ENCODE results near the gene ZFP3. TPM values are rescaled to one million over a fixed set of nuclear protein-coding genes. Genes with fewer than 3 reads are reported as not detected.
"Not testable (repeated sequence)": the region's sequence is repeated elsewhere in the genome, so short reads cannot be mapped to it uniquely, and the experiment has no call there.

The ZFP3 gene
- total RNA-seq, 1 donor from 2014 or later, result 1.1 TPM

DNA sequence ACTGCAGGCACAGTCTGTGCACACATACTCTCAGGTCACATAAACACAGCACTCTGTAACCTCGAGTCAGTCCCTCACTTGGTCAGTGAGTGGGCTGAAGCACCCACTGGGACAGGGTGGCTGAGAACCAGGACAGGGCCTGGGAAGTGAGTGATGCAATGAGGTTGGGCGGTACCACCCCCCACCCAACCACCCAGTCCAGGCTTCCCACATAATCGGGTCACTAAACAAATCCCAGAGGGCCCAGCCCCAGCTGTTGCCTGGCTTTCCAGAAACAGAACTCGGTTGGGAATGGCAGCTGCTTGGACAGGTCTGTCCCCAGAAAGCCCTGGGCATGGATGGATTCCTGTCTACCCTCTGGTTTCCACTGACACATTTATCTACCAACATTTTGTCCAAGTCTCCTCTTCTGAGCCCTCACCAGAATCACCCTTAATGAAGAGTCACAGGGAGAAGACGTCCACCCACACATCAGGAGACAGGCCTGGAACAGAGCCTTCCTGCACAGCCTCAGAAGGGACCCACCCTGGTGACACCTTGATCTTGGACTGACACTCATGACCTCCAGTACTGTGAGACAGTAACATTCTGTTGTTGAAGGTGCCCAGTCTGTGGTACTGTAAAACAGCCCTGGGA, 46.0 kb downstream of the ZFP3 start:
- DNase-seq (ENCODE audit: low read depth, low spot score), result not testable (repeated sequence)

DNA sequence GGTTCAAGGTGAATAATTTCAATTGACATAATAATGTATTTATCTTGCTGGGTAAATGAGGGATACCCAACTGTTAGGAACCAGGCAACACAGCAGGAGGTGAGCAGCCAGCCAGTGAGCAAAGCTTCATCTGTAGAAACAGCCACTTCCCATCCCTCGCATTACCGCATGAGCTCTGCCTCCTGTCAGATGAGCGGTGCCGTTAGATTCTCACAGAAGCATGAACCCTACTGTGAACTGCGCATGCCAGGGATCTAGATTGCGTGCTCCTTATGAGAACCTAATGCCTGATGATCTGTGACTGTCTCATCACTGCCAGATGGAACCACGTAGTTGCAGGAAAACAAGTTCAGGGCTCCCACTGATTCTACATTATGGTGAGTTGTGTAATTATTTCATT, 46.6 kb downstream of the ZFP3 start:
- DNase-seq (ENCODE audit: low read depth, low spot score), result not testable (repeated sequence)

DNA sequence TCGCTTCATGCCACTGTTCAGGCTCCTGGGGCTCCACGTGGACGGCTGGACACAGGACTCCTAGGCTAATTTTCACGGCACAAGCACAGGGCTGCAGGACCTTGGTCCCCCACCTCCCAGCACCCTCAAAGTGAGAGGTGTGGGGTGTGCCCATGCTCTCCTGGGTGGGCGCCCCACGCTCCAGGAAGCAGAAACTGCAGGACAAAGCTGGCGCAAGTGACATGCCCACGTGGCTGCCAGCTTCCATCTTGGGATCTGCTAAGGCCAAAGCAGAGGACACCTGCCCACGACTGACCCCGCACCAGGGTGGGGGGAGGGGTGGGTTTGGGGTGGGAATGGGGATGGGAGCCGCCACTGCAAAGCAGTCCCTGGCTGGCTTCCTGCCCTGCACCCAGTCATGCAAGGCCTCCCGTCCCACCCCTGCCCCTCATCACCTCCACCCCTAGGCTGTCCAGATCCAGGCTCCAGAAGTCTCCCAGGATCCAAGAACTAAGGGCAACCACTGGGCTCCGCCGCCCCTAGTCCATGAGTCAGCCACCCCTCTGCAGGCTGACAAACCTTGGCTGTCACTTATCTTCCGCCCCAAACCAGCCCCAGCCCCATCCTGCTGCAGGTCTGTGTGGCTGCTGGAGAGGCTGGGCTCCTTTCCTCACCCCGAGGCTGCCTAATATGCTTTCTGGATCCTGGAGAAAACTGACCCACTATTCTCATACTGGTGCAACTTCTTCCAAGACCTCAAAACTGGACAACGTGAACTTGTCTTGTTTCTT, 48.6 kb downstream of the ZFP3 start:
- no peak for DNase-seq (ENCODE audit: low read depth, low spot score)

DNA sequence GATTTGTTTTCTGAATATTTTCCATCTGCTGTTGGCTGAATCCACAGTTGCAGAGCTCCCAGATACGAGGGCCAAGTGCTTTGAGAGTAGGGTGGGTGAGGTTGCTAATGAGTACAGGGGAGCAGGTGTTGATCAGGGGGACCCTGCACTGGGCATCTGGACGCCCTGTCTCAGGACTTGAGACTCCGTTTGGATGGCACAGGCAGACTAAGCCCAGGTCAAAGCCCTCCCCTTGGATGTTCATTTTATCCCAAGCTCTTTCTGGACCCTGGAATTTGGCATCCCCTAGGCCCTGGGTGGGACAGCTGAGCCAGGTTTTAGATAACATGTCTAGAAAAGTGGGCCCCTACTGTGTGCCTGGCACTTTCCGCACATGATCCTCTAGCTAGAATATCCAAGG, 49.6 kb downstream of the ZFP3 start:
- no peak for DNase-seq (ENCODE audit: low read depth, low spot score)

DNA sequence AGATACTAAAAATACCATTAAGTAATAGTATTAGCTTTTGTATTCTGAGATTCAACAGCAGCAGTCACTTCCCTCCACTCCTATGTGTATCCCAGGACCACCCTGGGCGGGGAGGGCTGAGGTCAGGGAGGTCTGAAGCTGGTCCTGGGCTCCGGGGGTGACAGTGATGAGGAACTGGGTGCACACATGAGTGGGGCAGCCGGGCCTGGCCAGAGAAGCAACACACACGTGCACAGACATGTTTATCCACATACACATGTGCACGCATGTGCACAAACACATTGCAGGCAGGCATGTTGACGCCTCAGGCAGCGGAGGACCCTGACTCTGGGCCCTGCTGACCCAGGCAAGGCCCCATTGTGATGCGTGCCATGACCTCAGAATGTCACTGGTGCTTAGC, 50.1 kb downstream of the ZFP3 start:
- DNase-seq (ENCODE audit: low read depth, low spot score), result not testable (repeated sequence)

DNA sequence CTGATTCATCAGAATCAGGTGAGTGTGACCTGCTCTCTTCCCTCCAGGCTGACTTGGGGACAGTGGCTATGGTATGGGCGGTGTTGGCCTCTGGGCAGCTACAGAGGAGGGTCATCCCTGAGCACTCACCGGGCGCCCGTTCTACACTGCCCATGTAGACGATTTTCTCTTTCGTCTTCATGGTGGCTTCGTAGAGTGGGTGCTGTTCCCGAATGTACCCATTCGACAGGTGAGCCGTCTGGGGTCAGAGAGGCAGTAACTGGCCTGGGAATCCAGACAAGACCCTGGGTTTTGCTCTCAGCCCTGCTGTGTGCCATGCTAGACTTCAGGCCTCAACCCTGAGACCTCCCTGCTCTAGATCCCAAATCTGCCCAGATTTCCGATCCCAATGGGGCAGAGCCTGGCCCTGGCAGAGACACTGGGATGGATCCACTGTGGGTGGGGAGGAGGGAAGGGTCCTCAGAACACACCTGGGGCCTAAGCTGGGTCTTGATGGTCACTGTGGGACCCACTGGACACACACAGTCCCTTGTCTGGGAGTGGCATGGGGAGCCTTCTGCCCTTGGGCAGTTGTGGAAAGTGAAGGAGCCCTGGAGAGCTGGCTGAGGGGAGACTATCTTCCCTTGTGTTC, 50.8 kb downstream of the ZFP3 start:
- no peak for DNase-seq (ENCODE audit: low read depth, low spot score)

DNA sequence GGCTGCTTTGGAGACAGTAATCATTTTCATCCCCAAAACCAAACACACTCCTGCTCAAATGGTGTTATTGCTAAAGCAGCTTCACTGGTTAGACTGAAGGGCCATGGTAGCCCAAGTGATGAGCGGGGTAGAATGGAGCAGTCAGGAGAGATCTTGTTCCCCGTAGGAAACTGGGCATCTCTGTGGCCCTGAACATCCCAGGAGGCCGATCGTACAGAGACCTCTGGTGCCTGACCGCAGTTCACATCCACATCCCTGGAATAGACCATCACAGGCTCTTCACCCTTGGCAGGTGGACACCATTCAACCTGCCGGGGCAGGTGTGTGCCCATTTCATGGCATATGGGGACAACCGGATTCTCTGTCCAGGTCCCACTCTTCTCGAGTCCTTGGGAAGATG, 51.5 kb downstream of the ZFP3 start:
- DNase-seq (ENCODE audit: low read depth, low spot score), result not testable (repeated sequence)

DNA sequence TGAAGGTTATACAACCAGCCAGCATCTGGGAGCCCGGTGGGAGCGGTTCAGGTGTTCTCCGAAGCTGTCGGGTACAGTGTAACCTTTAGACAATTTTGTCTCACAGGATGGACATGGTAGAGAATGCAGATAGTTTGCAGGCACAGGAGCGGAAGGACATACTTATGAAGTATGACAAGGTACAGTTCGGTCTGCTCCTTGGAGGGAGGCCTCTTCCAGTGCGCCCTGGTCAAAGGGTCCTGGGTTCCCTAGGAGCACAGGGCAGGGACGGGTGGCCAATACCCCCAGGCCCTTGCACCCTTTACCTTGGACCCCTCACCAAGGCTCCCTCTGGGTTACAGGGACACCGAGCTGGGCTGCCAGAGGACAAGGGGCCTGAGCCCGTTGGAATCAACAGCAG, 52.0 kb downstream of the ZFP3 start:
- DNase-seq (ENCODE audit: low read depth, low spot score), result not testable (repeated sequence)

DNA sequence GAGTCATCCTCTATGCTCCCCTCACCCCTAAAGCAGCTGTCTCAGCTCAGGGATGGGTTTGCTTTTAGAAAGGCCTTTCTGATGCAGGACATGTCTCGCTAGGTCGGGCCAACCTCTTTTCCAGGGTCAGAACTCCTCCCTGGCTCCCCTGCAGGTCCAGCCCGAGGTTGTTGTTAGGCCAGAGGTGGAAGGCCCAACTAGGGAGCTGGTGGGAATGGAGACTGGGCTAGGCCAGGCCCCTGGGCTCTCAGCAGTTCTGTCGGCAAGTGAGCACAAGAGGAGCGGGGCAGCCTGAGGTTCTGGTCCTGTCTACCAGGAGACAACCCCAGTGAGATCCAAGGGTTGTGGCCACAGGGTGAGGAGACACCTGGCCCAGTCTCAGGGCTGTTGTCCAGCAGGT, 52.4 kb downstream of the ZFP3 start:
- DNase-seq (ENCODE audit: low read depth, low spot score), result not testable (repeated sequence)

DNA sequence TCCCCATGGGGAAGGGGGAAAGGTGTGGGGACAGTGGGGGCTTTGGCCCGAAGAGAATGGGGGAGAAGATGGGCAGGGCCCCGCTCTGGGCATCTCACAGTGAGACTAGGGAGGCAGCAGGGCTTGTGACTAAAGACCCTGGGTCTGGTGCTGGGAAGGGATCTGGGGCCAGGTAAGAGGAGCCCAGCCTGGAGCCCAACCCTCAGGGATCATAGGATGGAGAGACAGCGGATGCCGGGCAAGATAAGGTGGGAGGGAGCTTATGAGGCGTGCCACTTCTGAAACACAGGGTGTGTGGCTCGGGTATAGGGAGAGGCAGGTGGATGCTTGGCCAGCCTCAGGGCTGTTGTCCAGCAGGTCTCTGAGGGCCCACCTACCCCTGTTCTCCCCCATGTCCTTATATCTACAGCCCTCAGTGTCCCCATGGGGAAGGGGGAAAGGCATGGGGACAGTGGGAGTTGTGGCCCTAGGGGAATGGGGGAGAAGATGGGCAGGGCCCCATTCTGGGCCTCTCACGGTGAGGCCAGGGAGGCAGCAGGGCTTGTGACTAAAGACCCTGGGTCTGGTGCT, 53.0 kb downstream of the ZFP3 start:
- DNase-seq (ENCODE audit: low read depth, low spot score), result no peak

DNA sequence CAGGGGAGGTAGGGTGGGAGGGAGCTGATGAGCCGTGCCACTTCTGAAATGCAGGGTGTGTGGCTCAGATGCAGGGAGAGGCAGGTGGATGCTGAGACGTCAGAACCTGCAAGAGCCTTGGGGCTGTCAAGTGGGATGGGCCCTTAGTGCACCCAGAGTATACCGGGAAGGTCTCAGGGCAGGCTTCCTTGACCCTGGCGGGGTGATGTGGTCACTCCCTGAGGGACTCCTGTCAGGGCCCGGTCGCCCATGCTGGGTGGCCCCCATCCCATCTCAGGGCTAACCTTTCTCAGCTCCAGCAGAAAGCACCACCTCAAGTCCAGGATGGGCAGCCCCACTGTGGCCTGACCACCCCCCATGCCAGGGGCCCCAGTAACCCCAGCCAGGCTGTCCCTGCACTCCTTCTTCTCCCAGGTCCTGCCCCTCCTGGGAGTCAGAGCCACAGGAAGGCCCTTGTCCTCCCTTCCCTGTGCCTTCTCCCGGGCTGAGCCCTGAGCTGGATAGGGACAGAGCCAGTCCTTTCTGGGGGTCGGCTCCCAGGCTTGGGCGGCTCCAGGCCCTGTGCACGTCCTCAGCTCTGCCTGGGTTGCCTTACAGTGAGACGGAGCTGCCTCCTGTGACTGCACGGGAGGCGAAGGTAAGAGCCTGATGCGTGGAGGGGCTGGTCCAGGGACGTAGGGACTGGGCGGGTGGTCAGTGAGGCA, 53.7 kb downstream of the ZFP3 start:
- not testable (repeated sequence) for DNase-seq (ENCODE audit: low read depth, low spot score)

DNA sequence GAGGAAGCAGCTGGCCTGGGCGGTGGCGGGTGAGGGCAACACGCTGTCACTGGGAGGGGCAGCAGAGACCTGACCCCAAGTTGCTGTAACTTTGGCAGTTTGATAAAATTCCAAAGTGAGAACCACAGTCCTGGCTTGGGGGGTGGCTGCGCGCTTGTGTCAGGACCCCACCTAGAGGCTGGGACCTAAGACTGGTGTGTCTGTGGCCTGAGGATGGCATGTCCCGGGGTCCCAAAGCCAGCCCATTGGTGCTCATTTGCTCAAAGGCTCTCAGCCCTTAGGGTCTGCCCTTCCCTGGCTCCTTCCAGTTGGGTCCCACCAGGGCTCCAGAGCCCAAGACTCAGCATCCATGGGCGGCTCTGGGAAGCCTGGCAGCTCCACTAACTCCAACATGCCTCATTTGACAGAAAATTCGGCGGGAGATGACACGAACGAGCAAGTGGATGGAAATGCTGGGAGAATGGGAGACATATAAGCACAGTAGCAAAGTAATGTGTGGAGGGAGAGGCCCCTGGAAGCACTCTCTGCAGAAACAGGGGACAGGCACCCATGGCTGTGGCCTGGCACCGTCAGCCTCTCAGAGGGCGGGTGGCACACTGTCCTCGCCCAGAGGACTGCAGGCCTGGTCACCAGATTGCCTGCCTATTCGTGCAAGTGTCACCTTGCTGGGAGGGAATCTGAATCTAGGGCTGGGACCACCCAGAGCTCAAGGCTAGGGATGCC, 54.4 kb downstream of the ZFP3 start:
- not testable (repeated sequence) for DNase-seq (ENCODE audit: low read depth, low spot score)

DNA sequence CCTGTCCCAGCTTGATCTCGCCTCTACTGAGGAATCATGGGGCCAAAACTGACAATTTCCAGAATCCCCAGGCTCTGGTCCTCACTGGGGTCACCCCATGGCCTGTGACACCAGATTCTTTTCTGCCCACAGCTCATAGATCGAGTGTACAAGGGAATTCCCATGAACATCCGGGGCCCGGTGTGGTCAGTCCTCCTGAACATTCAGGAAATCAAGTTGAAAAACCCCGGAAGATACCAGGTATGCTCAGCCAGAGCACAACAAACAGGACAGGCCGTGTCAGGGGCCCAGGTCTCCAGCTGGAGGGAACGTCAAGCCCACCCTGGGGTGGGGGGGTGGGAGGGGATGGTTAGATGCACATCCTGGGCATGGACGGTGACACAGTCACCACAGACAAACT, 55.0 kb downstream of the ZFP3 start:
- DNase-seq (ENCODE audit: low read depth, low spot score), result no peak

DNA sequence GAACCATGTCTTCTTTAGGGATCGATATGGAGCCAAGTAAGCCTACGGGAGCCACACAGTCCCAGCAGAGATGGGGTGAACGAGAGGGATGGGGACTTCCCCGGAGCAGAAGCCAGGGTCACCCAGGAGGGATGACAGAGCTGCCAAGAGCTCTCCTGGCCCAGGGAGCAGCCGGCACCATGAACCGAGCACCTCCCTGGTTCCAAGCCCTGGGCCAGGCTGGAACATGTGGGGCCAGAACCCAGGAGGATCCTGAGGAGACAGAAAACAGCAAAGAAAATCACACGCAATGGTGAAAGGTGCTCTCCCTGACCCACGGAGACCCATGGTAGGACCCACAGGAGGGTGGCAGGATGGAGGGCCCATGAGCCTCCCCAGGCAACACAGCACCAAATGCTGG, 55.7 kb downstream of the ZFP3 start:
- DNase-seq (ENCODE audit: low read depth, low spot score), result not testable (repeated sequence)

DNA sequence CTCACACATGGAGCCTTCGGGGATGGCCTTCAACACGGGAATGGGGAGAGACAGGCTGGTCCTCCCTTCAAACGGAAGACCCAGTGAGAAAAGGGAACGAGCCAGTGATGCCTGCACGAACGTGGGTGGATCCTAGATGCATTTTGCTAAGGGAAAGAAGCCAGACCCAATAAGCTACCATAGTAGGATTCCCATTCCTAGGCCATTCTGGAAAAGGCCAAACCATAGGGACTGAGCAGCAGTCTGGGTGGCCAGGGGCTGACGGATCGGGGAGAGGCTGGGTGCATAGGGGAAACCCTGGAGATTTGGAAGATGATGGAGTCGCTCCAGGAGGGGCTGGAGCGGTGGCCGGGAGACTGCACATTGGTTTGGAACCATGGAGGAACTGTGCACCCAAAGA, 56.3 kb downstream of the ZFP3 start:
- not testable (repeated sequence) for DNase-seq (ENCODE audit: low read depth, low spot score)

DNA sequence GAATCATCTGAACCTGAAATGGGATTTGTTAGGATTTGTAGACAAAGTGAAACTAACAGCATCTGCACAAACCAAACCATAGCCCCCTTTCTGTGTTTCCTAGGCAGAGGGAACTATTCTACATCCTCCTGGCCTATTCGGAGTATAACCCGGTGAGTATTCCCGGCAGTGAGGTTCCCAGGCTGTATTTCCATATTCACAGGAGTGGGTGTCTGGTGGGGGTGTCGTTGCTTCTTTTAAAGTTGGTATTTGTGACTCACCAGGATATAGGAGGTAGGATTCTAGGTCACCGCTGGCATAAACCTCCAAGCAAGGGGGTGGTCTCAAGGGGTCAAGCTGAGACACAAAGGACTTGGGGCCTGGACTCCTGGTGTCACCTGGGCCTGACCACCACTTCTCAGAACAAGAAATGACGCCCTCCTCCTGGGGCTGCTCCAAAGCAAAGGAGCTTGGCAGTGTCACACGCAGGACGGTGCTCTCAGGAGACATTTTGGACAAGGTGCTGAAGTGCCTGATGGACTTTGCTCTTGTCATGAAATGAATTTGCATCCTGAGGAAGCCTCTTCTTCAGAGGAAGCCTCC, 57.0 kb downstream of the ZFP3 start:
- not testable (repeated sequence) for DNase-seq (ENCODE audit: low read depth, low spot score)

DNA sequence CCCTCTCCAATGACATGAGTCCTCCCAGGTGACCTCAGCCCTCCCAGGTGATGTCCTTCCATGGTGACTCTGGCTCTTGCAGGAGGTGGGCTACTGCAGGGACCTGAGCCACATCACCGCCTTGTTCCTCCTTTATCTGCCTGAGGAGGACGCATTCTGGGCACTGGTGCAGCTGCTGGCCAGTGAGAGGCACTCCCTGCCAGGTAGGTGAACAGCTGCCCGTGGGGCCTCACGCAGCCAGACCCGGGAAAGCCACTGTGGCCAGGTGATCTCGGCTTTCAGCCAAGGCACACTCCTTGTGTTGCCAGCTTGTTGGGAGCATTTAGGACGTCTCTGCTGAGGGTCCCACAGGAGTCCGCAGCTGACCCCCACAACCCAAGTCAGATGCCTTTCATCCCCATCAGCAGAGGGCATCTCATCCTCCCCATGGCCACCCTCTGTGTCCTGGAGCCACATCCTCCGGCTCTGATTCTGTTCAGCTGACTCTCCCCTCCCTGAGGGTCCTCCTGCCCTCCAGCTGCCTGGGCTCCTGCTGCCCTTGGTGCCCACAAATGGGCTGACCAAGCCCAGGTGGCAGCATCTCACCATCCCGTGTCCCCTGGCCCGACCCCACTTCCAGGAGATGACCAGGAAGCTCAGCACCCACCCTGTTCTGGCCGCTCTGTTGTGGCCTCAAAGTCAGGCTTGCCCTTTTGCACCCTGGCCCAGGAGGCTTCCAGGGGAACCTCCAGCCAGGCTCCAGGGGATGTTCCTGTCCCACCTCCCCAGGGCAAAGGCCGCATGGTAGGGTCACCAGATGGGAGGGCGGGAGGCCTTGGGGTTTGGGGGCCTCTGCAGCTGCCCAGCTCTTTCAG, 57.7 kb downstream of the ZFP3 start:
- no peak for DNase-seq (ENCODE audit: low read depth, low spot score)

DNA sequence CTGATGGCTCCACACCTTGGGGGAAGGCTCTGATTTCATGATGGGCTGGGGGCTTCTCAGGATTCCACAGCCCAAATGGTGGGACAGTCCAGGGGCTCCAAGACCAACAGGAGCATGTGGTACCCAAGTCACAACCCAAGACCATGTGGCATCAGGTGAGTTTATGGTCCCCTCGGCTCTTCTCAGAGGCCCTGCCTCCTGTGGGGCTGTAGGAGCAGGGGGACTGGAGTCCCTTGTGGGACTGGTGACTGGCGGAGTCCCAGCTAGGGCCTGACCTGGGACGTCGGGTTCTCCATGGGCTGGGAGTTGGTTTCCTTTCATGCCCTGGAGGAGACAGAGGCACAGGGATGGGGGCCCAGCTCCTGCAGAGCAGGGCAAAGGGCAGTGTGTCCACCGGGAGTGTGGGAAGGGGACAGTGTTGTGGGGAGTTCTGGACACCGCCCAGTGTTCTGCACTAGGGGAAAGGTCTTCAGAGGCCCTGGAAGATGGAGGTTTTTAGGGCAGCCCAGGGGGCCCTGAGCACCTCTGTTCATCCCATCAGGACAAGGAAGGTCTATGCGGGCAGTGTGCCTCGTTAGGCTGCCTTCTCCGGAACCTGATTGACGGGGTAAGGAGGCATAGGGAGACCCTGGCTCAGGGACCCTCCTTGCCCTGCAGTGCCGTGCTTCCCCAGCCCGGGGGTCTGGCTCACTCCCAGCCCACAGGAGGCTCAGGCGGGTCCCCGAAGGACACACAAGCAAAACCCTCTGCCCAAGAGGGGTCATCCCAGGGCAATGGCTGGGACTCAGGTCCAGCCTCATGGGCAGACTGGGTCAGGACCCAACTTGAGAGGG, 58.5 kb downstream of the ZFP3 start:
- DNase-seq (ENCODE audit: low read depth, low spot score), result not testable (repeated sequence)
